Fibroblast of the aortic adventitia (primary cell): ENCODE results near the gene EXOC7. TPM values are rescaled to one million over a fixed set of nuclear protein-coding genes. Genes with fewer than 3 reads are reported as not detected.

Experiments used
- DNase-seq: peaks from one replicate; pipeline ENCODE4 v3.0.0-alpha.2; 2010; ENCODE audit warnings: low read depth
- H3K4me3 ChIP-seq: 2 replicates; pipeline ENCODE4 v1.5.1; 2011; ENCODE audit warnings: low read depth, mild to moderate bottlenecking, control low read depth, low read length, moderate library complexity
- total RNA-seq: library from RNA; depleted of rRNA; stranded (reverse); fragments of >200 nt; gene quantifications from 2 replicates; pipeline ENCODE4 v1.2.3, GENCODE V29; 2012; ENCODE audit warnings: low replicate concordance
- TF ChIP-seq, protein P1 (sequence below): IDR thresholded peaks from 2 replicates; pipeline ENCODE4 v1.5.1; 2011; ENCODE audit warnings: mild to moderate bottlenecking, low read length, control low read depth, inconsistent platforms; ENCODE audit not compliant: insufficient read depth

The EXOC7 gene
- total RNA-seq, 1 donor: 88.5 TPM

DNA sequence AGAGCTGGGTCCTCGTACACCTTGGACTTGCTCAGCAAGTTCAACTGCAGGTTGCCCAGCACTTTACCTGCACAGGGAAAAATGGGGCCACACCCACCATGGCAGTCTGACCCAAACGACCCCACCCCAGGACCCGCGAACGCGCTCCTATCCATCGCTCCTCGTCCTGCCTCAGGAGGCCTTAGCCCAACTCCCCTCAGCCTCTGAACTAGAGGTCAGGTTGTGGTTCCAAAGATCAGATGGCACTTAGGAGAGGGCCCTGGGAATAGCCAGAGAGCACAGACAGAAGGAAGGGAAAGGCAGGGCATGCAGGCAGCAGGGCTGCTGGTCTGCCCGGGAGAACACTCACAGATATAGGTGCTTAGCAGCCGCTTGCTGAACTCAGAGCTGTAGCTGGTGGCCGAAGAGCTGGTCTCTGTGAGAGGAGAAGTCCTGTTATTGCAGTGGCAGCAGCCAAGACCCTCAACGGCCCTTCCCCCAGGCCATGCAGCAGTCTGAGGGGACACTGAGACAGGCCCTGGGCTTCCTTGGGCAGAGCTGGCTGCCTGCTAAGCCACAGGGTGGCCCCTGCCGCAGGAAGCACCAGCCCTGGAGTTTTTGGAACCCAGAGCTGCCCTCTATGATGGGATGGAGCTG, 17.7 kb downstream of the EXOC7 start:
- TF ChIP-seq, protein P1, sequence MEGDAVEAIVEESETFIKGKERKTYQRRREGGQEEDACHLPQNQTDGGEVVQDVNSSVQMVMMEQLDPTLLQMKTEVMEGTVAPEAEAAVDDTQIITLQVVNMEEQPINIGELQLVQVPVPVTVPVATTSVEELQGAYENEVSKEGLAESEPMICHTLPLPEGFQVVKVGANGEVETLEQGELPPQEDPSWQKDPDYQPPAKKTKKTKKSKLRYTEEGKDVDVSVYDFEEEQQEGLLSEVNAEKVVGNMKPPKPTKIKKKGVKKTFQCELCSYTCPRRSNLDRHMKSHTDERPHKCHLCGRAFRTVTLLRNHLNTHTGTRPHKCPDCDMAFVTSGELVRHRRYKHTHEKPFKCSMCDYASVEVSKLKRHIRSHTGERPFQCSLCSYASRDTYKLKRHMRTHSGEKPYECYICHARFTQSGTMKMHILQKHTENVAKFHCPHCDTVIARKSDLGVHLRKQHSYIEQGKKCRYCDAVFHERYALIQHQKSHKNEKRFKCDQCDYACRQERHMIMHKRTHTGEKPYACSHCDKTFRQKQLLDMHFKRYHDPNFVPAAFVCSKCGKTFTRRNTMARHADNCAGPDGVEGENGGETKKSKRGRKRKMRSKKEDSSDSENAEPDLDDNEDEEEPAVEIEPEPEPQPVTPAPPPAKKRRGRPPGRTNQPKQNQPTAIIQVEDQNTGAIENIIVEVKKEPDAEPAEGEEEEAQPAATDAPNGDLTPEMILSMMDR: no peak
- H3K4me3 ChIP-seq: no peak overlapping the region
- no peak for DNase-seq

DNA sequence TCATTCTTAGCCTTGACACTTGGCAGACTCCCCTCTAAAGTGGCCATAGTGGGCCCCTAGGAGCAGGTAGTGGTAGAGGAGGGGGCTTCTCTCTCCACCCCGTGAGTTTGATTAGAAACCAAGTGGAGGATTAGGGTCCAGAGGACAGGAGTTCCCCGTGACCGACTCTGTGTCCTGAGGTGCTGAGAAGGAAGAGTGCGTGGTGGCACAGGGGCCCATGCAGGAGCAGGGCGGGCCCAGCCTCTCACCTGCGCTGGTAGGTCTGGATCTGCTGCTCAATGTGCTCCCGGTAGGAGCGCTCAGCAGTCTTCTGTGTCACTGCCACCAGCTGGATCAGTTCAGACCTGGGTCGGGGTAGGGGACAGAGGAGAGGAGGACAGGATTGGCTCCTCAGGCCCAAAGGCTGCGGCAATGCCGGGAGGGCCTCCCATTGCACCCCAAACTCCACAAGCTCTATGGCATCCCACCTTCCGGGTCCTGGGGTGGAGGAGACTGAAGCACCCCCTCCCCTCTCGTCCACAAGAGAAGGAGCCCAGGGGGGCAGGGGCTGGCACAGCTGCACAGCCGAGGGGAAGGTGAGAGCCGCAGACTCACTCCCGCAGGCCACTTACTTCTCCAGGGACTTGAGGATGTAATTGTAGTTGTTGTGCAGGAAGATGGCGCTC, 18.4 kb downstream of the EXOC7 start:
- TF ChIP-seq, protein P1: no peak
- DNase-seq: no peak

DNA sequence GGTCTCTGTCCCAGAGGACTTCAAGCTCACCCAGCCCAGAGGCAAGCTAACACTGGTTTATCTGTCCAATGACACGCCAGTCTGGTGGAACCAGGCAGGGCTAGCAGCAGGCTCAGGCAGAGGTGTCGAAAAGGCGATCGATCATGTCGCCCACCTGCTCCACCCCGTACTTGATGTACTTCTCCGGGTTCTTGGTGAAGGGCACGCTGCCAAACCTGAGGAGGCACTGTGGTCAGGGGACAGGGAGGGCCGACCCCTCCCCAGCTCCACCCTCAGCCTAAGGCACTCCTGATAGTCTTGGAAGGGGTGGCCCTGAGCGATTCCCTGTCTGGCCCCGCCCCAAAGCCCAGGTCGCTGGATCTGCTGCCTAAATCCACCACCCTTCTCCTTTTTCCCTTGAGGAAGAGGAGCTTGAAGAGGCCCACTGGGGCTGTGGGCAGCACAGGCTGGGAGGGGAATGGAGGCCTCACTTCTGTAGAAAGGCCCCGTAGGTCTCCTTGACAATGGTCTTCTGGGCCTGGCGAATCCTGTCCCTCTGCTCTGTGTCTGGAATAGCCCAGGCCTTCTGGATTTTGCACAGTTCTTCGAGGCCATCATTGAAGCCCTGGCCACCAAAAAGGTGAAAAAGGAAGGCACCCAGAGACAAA, 19.9 kb downstream of the EXOC7 start:
- DNase-seq: no peak
- TF ChIP-seq, protein P1: no peak
- no peak overlapping the region for H3K4me3 ChIP-seq

More for the DNA sequence above, 18.4 kb downstream of the EXOC7 start:
- no peak overlapping the region for H3K4me3 ChIP-seq

DNA sequence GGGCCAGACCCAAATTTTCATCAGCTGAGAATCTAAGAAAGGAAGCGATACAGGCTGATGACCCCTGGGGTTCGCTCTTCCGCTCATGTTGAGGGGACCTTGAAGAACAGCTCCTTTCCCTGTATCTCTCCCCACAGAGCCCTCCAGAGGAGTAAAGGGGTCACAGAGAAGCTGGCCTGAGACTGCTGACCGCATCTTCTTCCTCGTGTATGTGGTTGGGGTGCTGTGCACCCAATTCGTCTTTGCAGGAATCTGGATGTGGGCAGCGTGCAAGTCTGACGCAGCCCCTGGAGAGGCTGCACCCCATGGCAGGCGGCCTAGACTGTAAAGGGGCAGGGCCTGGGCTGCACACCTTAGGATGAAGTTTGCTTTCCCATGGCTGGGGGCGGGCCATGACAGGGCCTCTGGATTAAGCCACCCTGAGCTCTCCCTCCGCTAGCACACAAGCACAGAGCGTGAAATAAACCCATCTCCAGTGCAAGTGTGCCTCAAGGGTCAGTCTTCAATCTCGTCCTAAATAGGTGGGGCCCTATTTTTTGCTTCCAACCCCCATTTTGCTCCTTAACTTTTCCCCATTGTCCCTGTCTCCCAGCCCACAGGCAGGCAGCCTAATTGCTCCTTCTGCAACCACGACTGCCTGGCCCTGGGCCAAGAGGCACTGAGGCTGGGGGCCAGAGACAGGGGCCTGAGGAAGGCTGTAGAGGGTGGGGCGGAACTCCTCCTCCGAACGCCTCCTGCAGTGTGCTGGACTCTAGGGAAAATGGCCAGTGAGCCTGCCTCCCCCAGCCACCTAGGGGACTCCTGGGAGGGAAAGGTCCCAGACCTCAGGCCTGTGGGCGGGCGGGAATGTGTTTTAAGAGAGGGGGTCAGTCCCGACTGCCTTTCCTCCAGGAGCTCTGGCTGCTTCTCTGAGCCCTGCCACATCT, 21.0 kb downstream of the EXOC7 start:
- TF ChIP-seq, protein P1: no peak
- H3K4me3 ChIP-seq: no peak overlapping the region
- no peak for DNase-seq

DNA sequence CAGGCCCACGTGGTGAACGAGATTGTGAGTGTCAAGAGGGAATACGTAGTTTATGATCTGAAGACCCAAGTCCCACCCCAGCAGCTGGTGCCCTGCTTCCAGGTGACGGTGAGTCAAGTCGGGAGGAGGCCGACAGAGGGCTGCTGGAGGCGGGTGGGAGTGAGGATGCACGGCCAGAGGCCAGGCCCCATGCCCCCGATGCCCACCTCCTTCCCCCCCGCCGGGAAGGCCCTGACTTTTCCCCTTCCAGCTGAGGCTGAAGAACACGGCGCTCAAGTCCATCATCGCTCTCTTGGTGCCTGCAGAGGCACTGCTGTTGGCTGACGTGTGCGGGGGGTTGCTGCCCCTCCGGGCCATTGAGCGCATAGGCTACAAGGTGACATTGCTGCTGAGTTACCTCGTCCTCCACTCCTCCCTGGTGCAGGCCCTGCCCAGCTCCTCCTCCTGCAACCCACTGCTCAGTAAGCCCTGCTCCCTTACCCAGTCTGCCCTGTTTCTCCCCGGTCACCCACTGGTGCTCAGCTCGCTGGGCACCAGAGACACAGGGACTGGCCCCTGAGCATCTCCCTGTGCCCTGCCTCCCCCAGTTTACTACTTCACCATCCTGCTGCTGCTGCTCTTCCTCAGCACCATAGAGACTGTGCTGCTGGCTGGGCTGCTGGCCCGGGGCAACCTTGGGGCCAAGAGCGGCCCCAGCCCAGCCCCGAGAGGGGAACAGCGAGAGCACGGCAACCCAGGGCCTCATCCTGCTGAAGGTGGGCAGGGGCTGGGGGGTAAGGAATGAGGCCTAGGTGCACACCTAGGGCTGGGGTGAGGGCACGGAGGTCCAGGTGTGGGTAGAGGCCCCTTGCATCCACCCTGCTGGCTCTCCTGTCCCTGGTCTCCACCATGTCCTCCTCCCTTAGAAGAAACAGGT, 22.0 kb downstream of the EXOC7 start:
- DNase-seq: no peak
- TF ChIP-seq, protein P1: no peak

More for the DNA sequence above, 22.0 kb downstream of the EXOC7 start:
- H3K4me3 ChIP-seq: no peak overlapping the region
